ENCODE measurements around the gene CCR7. TPM values are rescaled to one million over a fixed set of nuclear protein-coding genes. Genes with fewer than 3 reads are reported as not detected.

The CCR7 gene
- total and polyA plus RNA-seq, 2 of the 4 experiments (the other 2 are of a cell fraction) = 0.14 to 0.36 TPM

- peak; percentile 75 for DNase-seq
- intact Hi-C loops (cut with micrococcal nuclease) (no loop called here), in situ Hi-C loops (cut with MboI; ENCODE audit: low sequenced_read_pairs) (loop anchor here (5.0 kb wide), 1 partner anchor 234 kb away; no protein-coding TSS in a partner anchor), dilution Hi-C loops (cut with HindIII; ENCODE audit: low sequenced_read_pairs, unreplicated experiment) (no loop called here)
- TF ChIP-seq CTCF (conservative IDR thresholded peaks at IDR 0.05; ENCODE audit: low read depth, low read length) (no peak), CEBPB (IDR thresholded peaks at IDR 0.05; ENCODE audit: low read depth, low read length) (peak; percentile 64)
- no peaks in the 10 kb centered on the region for H3K27me3 ChIP-seq (ENCODE audit: control insufficient read depth, insufficient read depth, low read length)
- H2AFZ ChIP-seq (replicated peaks; ENCODE audit: low read length, poor library complexity) = peak overlapping the region; percentile 89
- H2AK5ac ChIP-seq (ENCODE audit: low read depth, low read length) = peak overlapping the region; percentile 100
- BruUV-seq (replicated peaks) = no TSS peak
- peak overlapping the region; percentile 99 for H3K4ac ChIP-seq (ENCODE audit: low read depth, low read length)
- H4K91ac ChIP-seq (ENCODE audit: insufficient read depth, low read depth, low read length) = peak overlapping the region; percentile 99
- H3K4me3 ChIP-seq (ENCODE audit: insufficient read depth, low read depth, low read length) = no peak overlapping the region
- H3K9me3 ChIP-seq (ENCODE audit: control insufficient read depth, insufficient read depth, low read length) = no peaks in the 10 kb centered on the region
- peak overlapping the region; percentile 94 for H3K14ac ChIP-seq (replicated peaks; ENCODE audit: low read depth, low read length)
- H3K79me1 ChIP-seq (ENCODE audit: low read depth in 1 of 2, low read length in 2 of 2) = peaks cover 0 to 28% of the 10 kb centered on the region in 2 experiments; a peak in 3 of 4 replicates
- peak overlapping the region; percentile 63 for H3K56ac ChIP-seq (ENCODE audit: extremely low read depth, insufficient read depth, low read length)
- peak overlapping the region; percentile 37 for H3K9ac ChIP-seq (ENCODE audit: low read depth, low read length)
- peak overlapping the region; percentile 99 for H4K5ac ChIP-seq (ENCODE audit: low read depth, low read length)
- peak overlapping the region; percentile 27; the same call in 1 of the 2 replicates for H3K4me2 ChIP-seq (ENCODE audit: low read depth, low read length)
- peak overlapping the region; percentile 97 for H4K8ac ChIP-seq (ENCODE audit: low read depth in 2 of 2, low read length in 2 of 2)
- 61% methylated on average over 10 of the region's 13 CpGs; no CpG with 5 or more reads in 1 of the 2 experiments for WGBS, 2 experiments (ENCODE audit: extremely low coverage in 2 of 2, insufficient read length in 1 of 2)
- peak overlapping the region; percentile 99 for H2BK120ac ChIP-seq (ENCODE audit: low read depth, low read length)
- H3K9me1 ChIP-seq (ENCODE audit: insufficient read depth, low read length) = peaks cover 55% of the 10 kb centered on the region
- ATAC-seq (ENCODE audit: low read depth) = peak; percentile 6; the same call in 1 of the 2 replicates
- CTCF ChIA-PET = interaction anchor here (1.0 kb wide), 1 partner anchor 23 kb away, joined by 3 read pairs; no protein-coding TSS in a partner anchor
- H3K36me3 ChIP-seq (ENCODE audit: control insufficient read depth, insufficient read depth, low read length) = no peaks in the 10 kb centered on the region
- H3K23ac ChIP-seq (ENCODE audit: low read depth, low read length) = peak overlapping the region; percentile 91
- H2BK15ac ChIP-seq (ENCODE audit: low read depth, low read length) = peak overlapping the region; percentile 100
- H3K27ac ChIP-seq (ENCODE audit: insufficient read depth, low read length) = peak overlapping the region; percentile 76
- no peaks in the 10 kb centered on the region for H4K20me1 ChIP-seq (ENCODE audit: insufficient read depth, low read length)
- peak overlapping the region; percentile 97 for H2BK20ac ChIP-seq (ENCODE audit: low read depth, low read length)
- peak overlapping the region; percentile 97 for H2AK9ac ChIP-seq (replicated peaks; ENCODE audit: low read depth, low read length, poor library complexity)
- H3K18ac ChIP-seq (ENCODE audit: low read depth, low read length) = peak overlapping the region; percentile 94
- peak overlapping the region; percentile 95 for H2BK5ac ChIP-seq (ENCODE audit: low read depth, low read length, poor library complexity, severe bottlenecking)
- peaks cover 46% of the 10 kb centered on the region for H3K4me1 ChIP-seq (ENCODE audit: control insufficient read depth, insufficient read depth, low read length)
- POLR2A ChIA-PET (ENCODE audit: unreplicated experiment) = interaction anchor here (0.6 kb wide), 1 partner anchor 119 kb away, joined by 3 read pairs; the partner anchor contains the start of gene TOP2A
Observed at GRCh38 chr17:40536295-40537171, 28.7 kb downstream of the CCR7 start.

Data from IMR-90 (cell line).